HS-5 (cell line): ENCODE measurements around the gene SPDYE4.

ENCODE experiments used
- DNase-seq: peaks from one replicate; pipeline ENCODE4 v3.0.0-alpha.2; 2012; ENCODE audit warnings: low read depth

SPDYE4 gene

GRCh38 chr17:8741366-8741765 is 17.0 kb downstream of the SPDYE4 start:
- DNase-seq, result no peak

DNA sequence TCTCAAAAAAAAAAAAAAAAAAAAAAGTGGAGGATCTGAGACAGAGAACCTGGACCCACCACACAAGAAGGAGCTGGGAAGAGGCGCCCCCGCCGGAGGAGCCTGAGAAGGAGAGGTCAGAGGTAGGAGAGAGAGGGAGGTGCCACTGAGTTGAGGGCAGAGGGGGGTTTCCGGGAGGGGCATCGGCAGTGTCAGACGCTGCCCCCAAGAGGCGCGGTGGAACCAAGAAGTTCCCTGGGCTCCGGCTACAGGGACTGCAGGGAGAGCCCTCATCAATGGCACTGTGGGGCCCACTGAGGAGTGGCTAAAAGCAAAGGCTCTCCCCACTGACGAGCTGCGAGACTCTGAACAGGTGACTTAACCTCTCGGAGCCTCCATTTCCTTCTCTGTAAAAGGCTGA is 17.9 kb downstream of the SPDYE4 start:
- no peak for DNase-seq

GRCh38 chr17:8739097-8739496 is 19.2 kb downstream of the SPDYE4 start:
- DNase-seq, result no peak

DNA sequence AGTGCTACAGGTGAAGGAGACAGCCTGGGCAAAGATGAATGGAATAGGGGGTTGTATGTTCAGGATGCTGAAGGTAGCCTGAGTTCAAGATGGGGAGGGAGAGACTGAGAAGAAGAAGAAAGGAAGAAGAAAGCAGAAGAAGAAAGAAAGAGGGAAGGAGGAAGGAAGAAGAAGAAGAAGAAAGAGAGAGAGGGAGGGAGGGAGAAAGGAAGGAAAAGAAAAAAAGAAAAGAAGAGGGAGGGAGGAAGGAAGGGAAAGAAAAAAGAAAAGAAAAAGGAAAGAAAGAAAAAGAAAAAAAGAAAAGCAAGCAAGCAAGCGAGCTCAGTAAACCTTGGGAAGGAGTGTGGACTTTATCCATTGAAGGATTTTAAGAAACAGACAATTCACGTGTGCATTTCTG is 21.6 kb downstream of the SPDYE4 start:
- DNase-seq, result no peak

GRCh38 chr17:8736362-8736761 is 22.0 kb downstream of the SPDYE4 start:
- DNase-seq, result no peak

GRCh38 chr17:8735336-8735939 is 22.9 kb downstream of the SPDYE4 start:
- no peak for DNase-seq

- no peak for DNase-seq
These were observed 23.5 kb downstream of the SPDYE4 start for GRCh38 chr17:8734876-8735275.

DNA sequence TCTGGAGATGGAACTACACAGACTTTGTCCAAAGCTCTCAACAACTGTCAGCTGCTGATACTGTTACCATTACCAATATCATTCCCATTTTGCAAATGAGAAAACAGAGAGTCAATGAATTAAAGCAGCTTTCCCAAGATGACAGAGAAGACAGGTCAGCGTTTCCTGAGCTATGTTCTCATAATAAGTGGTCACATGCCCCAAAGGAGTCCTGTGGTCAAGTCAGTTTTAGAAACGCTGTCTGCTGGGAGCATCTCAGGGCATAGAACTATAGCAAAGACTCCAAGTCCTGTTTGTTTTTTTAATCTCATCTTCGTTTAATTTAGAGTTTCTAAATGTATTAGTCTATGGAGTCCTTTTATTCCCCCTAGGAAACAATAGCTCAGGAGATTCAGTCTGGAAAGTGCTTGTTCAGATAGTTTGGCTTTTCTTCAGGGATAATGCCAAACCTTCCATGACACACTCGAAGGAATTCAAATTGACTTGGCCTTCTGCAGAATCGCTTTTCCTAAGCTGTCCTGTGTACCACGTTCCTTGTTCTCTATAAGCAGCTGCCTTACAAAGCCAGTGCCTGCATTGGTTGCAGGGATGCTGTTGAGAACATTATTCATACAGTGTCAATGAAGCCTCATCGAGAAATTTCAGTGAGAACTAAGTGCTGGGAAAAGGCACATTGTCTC is 25.8 kb downstream of the SPDYE4 start:
- DNase-seq, result no peak

DNA sequence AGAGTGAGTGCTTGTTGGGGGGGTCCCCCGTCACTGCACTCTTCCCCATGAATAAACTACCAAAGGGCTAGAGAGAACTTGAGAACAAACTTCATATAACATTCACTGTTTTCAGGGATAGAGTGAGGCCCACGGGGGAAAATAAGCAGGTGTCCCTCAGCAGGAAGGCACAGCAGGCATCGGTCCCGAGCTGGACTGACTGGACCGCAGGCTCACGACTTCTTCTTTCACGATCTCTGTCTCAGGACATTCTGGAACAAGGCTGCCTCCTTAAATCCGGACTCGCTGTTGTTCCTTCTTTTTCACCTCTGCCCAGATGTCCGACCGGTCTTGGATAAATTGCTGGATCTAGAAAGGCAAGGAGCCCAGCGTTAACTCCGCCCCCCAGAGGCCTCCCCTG is 28.5 kb downstream of the SPDYE4 start:
- no peak for DNase-seq

GRCh38 chr17:8729421-8729820 is 28.9 kb downstream of the SPDYE4 start:
- DNase-seq, result no peak

GRCh38 chr17:8728971-8729370 is 29.4 kb downstream of the SPDYE4 start:
- no peak for DNase-seq

- DNase-seq, result no peak
These were observed 30.0 kb downstream of the SPDYE4 start for GRCh38 chr17:8728251-8728938.

- no peak for DNase-seq
These were observed 31.3 kb downstream of the SPDYE4 start for GRCh38 chr17:8726941-8727555.

DNA sequence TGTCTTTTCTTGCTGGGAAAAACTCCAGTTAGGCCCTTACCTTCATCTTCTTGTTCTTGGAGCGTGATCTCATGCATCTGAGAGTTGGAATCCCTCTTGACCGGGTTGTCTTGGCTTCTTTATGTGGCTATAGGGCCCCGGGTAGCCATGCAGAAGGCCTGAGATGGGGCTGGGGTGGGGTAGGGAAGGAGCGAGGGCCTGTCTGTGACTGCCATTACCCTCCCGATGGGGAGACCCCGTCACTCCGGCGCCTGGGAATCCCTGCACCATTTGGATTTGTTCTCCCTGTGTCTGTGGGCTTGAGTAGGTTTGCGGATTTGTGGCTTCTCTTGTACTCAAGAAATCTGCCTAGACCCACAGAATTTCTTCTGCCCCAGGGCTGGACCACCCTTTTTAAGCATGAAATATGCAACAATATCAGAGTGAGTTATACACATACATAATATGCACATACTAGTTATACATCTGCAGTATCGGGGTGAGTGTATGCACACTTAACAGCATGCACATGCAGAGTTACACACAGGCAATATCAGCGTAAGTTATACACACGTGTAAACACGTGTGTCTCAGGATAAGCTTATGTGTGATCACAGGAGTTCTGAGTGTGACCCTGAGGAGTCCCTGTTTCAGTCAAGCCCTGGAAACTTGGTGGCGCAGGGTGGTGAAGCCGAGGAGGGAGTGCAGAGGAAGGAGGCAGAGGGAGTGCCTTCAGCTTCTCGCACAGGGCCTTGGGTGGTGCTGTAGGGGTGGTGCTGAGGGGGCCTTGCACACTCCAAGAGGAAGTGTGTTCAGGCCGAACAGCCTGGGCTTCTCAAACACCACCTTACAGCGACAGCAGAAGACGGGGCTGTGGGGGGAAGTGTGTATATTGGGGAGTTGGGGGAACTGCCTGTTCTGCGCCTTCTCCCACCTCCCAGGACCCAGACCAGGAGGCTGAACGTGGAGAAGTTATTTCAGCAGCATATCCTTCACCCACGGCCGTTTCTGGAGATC is 32.2 kb downstream of the SPDYE4 start:
- DNase-seq, result no peak

DNA sequence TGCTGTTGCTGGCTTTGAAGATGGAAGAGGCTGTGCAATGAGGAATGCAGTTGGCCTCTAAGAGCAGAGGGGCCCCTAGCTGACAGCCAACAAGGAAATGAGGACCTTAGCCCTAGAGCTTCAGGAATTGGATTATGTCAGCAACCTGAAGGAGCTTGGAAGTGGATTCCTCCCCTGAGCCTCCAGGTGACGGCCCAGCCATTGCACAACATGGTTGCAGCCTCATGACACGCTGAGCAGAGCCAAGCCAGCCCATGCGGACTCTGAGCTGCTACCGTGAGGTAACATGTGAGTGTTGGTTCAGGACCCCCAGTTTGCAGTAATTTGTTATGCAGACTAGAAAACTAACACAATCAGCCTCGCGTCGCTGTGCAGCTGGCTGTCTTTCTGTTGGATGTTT is 33.9 kb downstream of the SPDYE4 start:
- DNase-seq, result no peak

- DNase-seq, result no peak
These were observed 37.8 kb downstream of the SPDYE4 start for GRCh38 chr17:8720596-8720995.

DNA sequence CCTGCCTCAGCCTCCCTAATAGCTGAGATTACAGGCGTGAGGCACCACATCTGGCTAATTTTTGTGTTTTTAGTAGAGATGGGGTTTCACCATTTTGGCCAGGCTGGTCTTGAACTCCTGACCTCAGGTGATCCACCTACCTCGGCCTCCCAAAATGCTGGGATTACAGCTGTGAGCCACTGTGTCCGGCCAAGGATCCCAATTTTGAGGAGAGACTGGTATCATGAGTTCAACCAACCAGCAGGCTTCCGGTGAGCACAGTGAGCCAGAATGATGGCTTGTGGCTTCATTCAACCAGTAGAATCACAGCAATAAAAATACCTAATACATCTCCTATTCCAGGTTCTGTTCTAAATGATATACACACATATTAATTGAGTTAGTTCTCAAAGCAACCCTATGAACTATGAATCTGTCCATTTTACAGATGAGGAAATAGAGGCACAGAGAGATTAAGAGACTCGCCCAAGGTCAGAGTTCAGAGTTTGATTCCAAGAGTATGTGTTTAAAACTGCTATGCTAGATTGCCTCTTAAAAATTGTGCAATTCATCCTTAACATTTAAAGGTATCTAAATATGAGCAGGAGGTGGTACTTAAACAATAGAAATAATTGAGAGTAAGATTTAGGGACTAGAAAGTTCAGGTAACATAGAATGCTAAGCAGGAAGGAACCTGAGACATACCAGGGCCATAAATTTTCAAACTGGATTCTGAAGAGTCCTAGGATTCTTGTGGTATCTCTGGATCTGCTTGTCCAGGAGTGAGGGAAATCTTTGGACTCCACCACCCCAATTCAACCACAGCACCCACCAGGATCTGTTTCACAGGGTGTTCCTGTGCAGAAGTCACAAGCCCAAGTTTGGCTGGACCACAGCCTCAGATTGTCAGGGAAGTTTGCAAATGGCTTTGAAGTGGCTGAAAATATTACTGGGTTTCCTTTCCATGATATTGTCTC is 38.8 kb downstream of the SPDYE4 start:
- no peak for DNase-seq

GRCh38 chr17:8718001-8718563 is 40.3 kb downstream of the SPDYE4 start:
- no peak for DNase-seq

GRCh38 chr17:8713878-8714277 is 44.5 kb downstream of the SPDYE4 start:
- no peak for DNase-seq

DNA sequence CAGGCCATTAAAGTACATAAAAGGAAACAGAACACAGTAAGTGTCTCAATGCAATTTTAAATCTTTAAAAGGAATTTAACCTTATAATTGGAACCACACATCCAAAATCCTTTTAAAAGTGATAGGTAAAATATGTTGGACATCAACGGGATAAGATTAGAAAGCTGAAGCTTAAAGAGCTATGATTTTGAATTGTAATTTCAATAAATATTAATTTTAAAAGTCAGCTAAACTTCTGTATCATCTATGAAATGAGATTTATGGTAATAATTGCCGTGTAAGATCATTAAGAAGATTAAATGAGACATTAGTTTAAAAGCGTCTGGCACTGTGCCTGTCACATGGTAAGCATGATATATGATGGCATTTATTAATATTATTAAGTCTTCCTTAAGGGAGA is 45.0 kb downstream of the SPDYE4 start:
- no peak for DNase-seq
